GM19238 (cell line): ENCODE measurements around the gene ATXN3.

ENCODE experiments used
- DNase-seq: peaks from one replicate; pipeline ENCODE4 v3.0.0; 2011; ENCODE audit warnings: low spot score; ENCODE audit not compliant: insufficient read length

Gene ATXN3

GRCh38 chr14:92009604-92010003, 96.8 kb downstream of the ATXN3 start:
- DNase-seq: no peak
